ENCODE data around the gene ZMYND8.

GRCh38 chr20:47347661-47348435, 8.7 kb downstream of the ZMYND8 start:
- TF ChIP-seq CTCF (IDR thresholded peaks at IDR 0.05) (no peak), ZFX (IDR thresholded peaks at IDR 0.05; ENCODE audit: borderline replicate concordance) (no peak)
